Middle frontal gyrus (tissue), 1 donor: Measurements from ENCODE around the gene EHD3.

Experiments used
- DNase-seq: peaks from one replicate; pipeline ENCODE4 v3.0.0-alpha.2; 2015; ENCODE audit warnings: low spot score; ENCODE audit errors: extremely low spot score

EHD3 gene

DNA sequence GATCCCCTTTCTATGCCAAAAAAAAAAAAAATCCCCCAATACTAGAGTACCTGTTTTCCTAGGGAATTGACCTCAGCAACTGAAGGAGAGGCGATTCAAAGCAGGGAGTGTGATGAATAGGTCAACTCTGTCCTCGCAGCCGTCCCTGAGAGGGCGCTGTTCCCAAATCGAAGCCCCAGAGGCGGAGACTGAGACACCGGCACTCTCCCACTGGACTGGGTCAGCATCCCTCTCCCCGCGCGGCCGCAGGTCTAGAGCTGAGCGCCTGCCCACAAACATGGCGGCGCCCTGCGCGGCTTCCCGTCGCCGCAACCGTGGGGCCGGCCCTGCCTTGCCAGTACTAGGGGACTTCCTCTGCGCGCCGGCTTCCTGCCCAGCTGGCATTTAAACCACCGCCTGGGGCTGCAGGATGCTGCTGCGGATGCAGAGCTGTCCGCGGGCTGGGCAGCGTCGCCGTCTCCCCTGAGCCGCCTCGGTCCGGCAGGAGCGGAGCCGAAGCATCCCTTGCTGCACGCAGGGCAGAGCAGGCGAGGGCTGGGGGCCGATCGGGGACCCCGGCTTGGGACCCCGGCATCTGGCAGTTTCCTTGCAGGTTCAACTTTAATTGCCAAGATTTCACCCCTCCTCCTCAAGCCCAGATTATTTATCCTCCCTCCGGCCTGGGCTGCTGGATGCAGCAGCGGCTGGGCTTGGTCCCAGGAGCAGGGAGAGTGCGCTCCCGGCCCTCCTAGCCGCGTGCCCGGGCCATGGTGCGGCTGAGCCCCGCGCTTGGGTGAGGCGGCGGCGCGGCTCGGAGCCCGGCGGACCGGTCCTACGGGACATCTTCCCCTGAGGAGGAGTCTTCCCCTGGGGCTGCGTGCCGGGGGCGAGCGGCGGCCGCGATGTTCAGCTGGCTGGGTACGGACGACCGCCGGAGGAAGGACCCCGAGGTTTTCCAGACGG lies at the start of gene EHD3:
Gene EHD3 (plus strand): TSS at position 412 of the 942 bp plus-strand sequence. CDS start 470 bp downstream, at position 882.
- DNase-seq: peak; percentile 84

DNA sequence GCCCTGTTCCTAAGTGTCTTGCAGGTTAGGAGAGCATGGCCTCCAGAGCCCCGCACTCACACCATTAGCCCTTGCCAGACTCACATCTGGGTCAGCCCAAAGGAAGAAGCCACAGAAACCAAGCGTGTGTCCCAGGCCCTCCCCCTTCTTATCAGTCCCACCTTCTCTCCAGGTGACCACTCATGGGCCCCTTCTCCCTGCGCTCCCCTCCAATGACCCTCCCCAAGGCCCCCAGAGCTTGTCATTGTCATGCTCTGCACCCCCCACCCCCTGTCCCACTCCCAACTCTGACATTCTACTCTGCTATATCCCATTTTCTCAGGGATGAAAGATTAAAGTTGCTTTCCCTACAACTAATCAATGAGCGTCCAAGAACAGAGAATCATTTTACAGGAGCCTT lies 46.8 kb upstream of the EHD3 start:
- DNase-seq: no peak

GRCh38 chr2:31188131-31188530 lies 45.8 kb upstream of the EHD3 start:
- no peak for DNase-seq

- no peak for DNase-seq
These were observed 44.8 kb upstream of the EHD3 start for GRCh38 chr2:31189141-31189540.

DNA sequence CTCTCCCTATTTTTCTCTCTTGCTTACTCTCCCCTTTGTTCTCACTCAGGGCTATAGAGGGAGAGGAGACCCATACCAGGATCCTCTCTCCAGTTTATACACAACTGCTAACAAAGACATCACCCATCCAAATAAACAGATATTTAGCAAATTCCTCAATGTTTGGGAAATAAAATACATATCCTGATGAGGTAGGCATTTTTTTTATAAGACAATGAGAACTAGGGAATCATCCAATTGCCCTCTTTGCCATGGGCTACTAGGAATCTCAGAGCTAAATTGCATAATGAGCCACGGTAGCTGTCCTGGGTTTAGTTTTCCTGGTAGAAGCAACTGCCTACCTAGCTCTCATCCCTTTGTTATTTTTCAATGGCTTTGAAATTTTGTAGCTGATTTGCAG lies 43.8 kb upstream of the EHD3 start:
- DNase-seq: no peak

- DNase-seq: no peak
These were observed 42.0 kb upstream of the EHD3 start for GRCh38 chr2:31191931-31192330.

- no peak for DNase-seq
These were observed 41.6 kb upstream of the EHD3 start for GRCh38 chr2:31192396-31192795.

- no peak for DNase-seq
These were observed 41.0 kb upstream of the EHD3 start for GRCh38 chr2:31192851-31193392.

GRCh38 chr2:31193806-31194205 lies 40.1 kb upstream of the EHD3 start:
- DNase-seq: no peak

DNA sequence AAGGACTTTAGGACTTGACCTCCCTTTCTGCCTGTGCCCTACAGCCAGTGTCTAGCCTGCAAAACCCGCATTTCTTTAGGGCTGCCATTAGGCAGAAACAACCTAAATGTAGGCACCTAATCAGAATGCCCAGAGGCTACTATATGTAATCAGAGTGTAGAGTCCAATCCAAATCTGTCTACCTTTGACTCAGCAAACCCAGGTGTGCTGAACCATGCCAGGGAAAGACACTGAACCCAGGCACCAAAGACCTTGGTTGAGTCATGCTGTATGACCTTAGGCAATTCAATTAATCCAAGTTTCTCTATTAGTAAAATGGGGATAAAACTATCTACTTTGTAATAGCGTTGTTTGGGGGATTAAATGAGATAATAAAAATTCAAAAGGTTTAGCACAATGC lies 37.3 kb upstream of the EHD3 start:
- no peak for DNase-seq

GRCh38 chr2:31197166-31197565 lies 36.8 kb upstream of the EHD3 start:
- DNase-seq: no peak

- no peak for DNase-seq
These were observed 36.3 kb upstream of the EHD3 start for GRCh38 chr2:31197669-31198068.

DNA sequence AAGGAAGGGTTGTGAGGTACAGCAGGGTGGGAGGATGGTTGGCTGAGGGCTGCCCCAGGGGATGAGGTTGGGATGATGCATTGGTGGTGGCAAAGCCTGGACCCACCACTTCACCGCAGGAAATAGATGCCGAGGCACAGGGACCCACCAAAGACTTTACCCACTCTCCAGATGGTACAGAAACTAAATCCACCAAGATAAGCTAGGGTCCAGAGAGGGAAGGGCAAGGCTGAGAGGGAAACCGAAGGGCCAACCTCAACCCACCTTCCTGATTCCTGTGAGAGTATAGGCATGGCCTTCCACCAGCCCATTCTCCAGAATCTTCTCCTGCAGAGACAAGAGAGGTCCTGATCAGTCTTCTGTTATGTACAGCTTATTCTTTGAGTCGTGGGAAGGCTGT lies 34.7 kb upstream of the EHD3 start:
- no peak for DNase-seq

DNA sequence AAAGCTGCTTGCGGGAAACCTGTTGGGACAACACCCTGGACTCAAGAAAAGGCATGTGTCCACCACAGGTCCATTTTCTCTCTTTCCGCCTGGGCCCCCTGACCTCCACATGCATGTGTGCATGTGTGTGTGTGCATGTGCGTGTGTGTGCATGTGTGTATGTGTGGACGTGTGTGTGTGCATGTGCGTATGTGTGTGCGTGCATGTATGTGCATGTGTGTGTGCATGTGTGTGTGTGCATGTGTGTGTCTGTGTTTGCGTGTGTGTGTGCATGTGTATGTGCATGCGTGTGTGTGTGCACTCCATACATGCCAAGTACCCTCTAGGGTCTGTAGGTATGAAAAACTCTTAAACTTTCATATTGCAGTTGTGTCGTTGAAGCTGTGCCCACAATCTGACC lies 33.0 kb upstream of the EHD3 start:
- no peak for DNase-seq

DNA sequence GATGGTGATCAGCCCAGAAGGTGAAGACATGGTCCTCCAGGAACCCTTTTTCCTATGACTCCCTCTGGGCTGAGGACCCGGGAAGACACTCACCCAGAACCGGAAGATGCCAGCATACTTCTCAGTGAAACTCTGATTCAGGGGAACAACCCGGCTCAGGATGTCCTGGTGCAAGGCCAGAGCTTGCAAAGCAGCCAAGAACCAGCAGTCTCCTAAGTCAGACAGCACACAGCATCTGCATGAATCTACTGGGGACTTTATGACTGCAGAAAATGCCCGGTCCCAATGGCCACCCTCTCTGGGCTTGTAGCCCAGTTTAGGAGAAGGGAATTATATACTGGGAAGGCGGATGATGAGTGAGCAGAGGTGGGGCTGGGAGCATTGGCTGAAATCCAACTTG lies 31.9 kb upstream of the EHD3 start:
- no peak for DNase-seq

DNA sequence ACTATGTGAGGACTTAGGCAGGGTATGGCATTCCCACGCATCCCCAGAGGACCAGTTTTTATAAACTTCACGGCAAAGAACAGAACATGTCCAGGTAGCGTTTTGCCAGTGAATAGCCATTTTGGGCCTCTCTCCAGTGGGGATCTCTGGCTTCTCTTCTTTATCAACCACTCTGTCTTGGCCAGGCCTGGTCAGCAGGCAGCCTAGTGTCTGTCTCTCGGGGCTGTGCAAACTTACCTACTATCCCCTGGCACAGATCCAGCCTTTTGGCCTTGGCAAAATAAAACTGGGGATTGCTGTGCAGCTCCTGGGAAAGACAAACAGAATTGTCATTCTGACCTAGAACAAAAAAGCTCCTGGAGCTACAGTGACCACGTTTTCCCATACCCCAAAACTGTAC lies 31.1 kb upstream of the EHD3 start:
- DNase-seq: no peak

DNA sequence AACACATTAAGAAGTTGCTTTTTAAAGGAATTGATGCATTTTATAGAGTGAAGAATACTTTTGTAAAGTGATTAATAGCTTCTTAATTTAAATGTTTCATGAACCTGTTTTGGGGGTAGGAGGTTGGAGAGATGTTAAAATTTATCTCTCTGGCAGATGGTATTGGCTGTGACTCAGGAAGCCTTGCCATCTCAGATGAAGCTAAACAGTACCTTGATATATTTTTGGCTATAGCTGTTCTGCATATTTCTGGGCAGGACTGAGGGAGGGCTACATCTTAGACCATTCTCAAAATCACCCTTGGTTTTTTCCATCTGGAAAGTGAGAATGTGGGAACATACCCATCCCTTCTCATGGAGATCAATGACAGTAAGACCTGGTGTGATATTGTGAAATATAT lies 30.0 kb upstream of the EHD3 start:
- DNase-seq: no peak

DNA sequence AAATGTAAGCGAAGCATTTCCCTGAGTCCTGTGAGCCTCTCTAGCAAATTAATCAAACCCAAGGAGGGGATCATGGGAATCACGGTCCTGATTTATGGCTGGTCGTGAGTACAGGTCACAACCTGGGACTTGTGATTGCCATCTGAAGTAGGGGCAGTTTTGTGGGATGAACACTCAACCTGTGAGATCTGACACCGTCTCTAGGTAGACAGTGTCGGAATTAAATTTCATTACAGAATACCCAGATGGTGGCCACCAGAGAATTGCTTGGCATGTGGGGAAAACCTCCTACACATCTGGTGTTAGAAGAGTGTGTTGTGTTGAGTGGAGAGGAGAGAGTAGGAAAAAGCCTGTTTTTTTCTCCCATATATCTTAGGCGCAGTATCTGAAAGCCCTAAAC lies 29.2 kb upstream of the EHD3 start:
- no peak for DNase-seq

- DNase-seq: no peak
These were observed 28.8 kb upstream of the EHD3 start for GRCh38 chr2:31205186-31205585.

DNA sequence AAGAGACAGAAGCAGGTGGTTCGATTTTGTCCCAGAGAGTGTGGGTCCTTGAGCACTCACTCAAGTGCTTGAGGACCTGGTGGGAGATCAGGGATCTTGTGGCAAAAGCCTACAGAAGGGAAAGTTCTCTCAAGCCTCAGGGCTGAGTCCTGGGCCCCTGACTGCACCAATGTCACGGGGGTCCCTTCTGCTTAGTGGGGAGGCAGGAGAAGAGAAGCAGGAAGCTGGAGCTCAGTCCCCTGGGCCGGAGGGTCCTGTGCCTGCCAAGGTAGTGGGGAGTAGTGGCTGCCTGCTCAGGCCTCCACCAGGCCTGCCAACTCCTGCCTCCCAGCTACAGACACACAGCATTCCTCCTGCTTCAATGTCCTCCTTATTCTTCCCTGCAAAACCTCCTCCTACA lies 28.3 kb upstream of the EHD3 start:
- DNase-seq: no peak

GRCh38 chr2:31207790-31208189 lies 26.2 kb upstream of the EHD3 start:
- no peak for DNase-seq

- DNase-seq: no peak
These were observed 25.7 kb upstream of the EHD3 start for GRCh38 chr2:31208240-31208639.
